22Rv1 (cell line): ENCODE measurements around the gene LGALS14.
A peak's percentile ranks its signal among the peaks of the same experiment; 100 is the strongest.

ENCODE experiments used
- H3K27ac ChIP-seq: fragments of 450-650 bp; 2 replicates; pipeline ENCODE4 v1.5.1; 2017
- CTCF ChIP-seq: fragments of 450-650 bp; IDR thresholded peaks from 2 replicates; pipeline ENCODE4 v1.5.1; 2017; ENCODE audit warnings: mild to moderate bottlenecking
- ZFX ChIP-seq: fragments of 450-650 bp; IDR thresholded peaks from 2 replicates; pipeline ENCODE4 v1.6.1; 2017; ENCODE audit warnings: antibody characterized with exemption, borderline replicate concordance

LGALS14 gene

GRCh38 chr19:39736088-39736487 lies 31.8 kb downstream of the LGALS14 start:
- TF ChIP-seq ZFX (no peak), CTCF (no peak)

GRCh38 chr19:39737351-39737750 lies 33.1 kb downstream of the LGALS14 start:
- H3K27ac ChIP-seq, result no peak overlapping the region
- TF ChIP-seq ZFX (no peak), CTCF (no peak)

More at GRCh38 chr19:39736088-39736487, 31.8 kb downstream of the LGALS14 start:
- no peak overlapping the region for H3K27ac ChIP-seq

- no peak for TF ChIP-seq CTCF
- no peak within 1 kb of the TSS for H3K27ac ChIP-seq
These were observed 33.6 kb downstream of the LGALS14 start, which contains the start of gene CLC for GRCh38 chr19:39737891-39738290. TSS of gene CLC (minus strand) at chr19:39738029. CDS start at chr19:39737952, 77 bp downstream.

- no peak overlapping the region for H3K27ac ChIP-seq
- TF ChIP-seq CTCF (no peak), ZFX (no peak)
These were observed 34.5 kb downstream of the LGALS14 start for GRCh38 chr19:39738814-39739213.

GRCh38 chr19:39740395-39740794 lies 36.1 kb downstream of the LGALS14 start:
- TF ChIP-seq CTCF (no peak), ZFX (no peak)
- no peak overlapping the region for H3K27ac ChIP-seq

GRCh38 chr19:39745643-39746042 lies 41.4 kb downstream of the LGALS14 start:
- TF ChIP-seq ZFX (no peak), CTCF (no peak)
- H3K27ac ChIP-seq, result no peak overlapping the region

- TF ChIP-seq ZFX (no peak), CTCF (0 out of 2 replicates have a peak, but pooled peaks have one; percentile 5)
These were observed 42.7 kb downstream of the LGALS14 start for GRCh38 chr19:39746836-39747529.

More at GRCh38 chr19:39746836-39747529, 42.7 kb downstream of the LGALS14 start:
- no peak overlapping the region for H3K27ac ChIP-seq
